Right lobe of liver (tissue), 4 donors: Measurements from ENCODE around the gene PIGW.

ENCODE experiments used
- POLR2A ChIP-seq: fragments of 450-650 bp; IDR thresholded peaks from one replicate; pipeline ENCODE4 v1.6.1; 2017; ENCODE audit warnings: antibody characterized with exemption, mild to moderate bottlenecking
- TF ChIP-seq, protein P1 (sequence below), 4 donors: fragments of 200-600 bp in 3 of 4; fragments of 450-650 bp in 1 of 4; IDR thresholded peaks; one replicate each; pipeline versions ENCODE4 v1.5.1 to v1.8.0; 2016 to 2022; ENCODE audit warnings: antibody characterized with exemption in 4 of 4, mild to moderate bottlenecking in 2 of 4
- donor health status: DM: no; HTN: no; CAD: no.
- donor health status: DM: no; HTN: no; CAD: no.
- donor health status: DM: no; HTN: yes; CAD: no.

DNA sequence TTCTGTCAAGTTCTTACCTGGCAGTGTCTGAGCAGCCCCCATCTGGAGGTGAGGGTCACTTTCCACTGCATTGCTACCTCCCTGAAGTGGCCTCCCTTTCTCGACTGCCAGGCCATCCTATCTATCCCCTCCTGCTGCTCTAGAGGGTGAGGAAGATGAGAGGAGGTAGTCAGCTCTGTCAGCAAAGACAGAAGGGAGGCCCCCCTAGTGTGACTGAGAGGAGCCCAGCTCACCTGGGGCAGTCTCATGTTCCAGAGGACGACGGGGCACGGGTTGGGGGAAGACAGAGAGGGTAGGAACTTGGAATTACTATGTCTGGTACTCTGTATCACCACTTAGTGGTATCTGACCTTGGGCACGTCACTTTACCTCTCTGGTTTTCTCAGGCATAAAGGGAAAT lies 22.1 kb upstream of the PIGW start:
- TF ChIP-seq, protein P1, sequence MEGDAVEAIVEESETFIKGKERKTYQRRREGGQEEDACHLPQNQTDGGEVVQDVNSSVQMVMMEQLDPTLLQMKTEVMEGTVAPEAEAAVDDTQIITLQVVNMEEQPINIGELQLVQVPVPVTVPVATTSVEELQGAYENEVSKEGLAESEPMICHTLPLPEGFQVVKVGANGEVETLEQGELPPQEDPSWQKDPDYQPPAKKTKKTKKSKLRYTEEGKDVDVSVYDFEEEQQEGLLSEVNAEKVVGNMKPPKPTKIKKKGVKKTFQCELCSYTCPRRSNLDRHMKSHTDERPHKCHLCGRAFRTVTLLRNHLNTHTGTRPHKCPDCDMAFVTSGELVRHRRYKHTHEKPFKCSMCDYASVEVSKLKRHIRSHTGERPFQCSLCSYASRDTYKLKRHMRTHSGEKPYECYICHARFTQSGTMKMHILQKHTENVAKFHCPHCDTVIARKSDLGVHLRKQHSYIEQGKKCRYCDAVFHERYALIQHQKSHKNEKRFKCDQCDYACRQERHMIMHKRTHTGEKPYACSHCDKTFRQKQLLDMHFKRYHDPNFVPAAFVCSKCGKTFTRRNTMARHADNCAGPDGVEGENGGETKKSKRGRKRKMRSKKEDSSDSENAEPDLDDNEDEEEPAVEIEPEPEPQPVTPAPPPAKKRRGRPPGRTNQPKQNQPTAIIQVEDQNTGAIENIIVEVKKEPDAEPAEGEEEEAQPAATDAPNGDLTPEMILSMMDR (IDR thresholded peaks at IDR 0.05), result no peak
- no peak for TF ChIP-seq POLR2A
